ENCODE results near the gene RTTN.

The RTTN gene

DNA sequence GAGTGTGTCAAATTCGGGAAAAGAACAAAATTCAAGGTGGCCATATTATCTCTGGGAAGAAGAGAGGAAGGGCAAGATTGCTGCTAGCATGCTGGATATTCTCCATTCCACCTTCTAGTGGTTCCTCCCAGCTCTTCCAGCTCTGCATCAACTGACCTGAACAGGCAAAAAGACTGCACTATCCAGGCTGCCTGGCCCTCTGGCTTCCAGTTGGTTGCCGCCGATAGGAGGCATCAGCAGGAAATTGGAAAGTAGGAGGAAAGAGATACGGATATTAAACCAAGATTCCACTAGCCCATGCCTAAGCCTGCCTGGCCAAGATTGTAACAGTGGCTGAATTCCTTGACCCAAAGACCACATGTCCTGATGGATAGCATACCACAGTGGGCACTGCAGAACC is 1.7 kb upstream of the RTTN start:
- peak; percentile 47 for DNase-seq (ENCODE audit: low spot score)

DNA sequence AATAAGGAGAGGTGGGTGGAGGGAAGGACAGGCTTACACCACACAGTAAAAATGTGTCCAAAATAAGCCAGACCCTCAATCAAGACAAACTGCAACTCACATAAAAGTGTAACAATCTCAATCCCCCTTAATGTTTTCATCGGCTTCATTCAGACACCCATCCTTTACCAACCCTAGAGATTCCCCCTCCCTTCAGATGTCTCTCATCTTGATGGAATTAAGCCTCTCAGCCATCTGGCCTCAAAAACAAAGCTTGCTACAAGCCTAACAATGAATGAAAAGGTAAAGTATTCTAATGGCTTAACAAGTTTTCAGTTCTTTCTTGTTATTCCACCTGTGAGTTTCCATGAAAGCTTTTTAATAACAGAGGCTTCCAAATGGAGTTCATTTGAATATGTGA is 5.2 kb downstream of the RTTN start:
- no peak for DNase-seq (ENCODE audit: low spot score)

DNA sequence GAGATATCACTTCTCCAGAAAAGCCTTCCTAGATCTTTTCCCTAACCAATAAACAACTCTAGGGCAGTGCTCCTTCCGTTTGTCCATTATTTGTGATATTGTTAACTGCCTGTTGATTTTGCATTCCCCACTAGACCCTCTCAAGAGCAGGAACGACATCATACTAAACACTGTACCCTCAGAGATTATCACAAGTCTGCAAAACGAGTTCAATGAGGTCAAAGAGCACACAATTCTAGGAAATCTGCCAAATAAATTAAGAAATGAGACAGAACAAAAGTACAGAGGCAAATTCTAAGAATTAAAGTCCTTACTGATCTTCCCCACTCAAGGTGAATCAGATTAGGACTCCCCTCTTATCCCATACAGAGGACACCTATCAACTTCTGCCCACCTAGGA is 7.6 kb downstream of the RTTN start:
- DNase-seq (ENCODE audit: low spot score): no peak

DNA sequence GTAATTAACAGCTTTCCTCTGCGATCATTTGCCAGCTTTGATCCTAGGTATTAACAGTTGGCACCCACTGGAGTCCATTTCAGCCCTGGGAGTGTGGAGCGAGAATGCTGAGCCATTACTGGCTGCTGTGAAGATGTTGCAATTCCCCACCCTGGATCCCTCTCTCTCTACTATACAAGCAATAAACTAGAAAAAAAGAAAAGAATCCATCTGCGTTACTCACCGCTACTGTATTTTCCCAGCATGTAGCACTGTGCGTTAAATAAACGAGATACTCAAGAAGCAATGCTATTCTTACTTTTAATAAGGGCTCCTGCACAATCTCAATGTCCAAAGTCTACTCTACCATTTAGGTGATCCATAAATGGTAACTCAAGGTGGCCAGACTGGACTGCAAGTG is 8.5 kb downstream of the RTTN start:
- no peak for DNase-seq (ENCODE audit: low spot score)

DNA sequence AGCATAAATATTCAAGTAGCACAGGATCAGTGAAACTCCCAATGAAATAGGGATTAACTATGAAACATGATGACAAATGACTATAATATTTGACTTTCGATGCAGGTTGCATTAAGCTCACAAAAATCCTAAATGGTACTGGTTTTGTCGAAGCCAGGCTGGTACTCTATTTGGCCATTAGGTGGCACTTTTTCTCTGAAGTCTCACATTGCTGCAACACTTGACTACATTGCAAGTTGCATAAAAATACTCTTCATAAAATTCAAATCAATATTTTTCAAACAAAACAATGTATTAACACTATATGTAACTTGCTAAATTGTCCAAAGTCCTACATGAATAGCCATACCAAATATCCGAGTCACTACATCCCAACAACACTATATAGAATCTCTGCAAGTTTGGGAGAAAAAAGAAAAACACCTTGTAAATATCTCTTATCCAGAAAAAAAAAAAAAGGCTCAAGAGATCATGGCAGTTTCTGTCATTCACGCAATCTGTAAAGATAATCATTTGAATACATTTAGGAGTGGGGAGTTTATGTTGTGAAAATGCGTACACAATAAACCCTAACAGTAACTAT is 9.5 kb downstream of the RTTN start:
- no peak for DNase-seq (ENCODE audit: low spot score)

DNA sequence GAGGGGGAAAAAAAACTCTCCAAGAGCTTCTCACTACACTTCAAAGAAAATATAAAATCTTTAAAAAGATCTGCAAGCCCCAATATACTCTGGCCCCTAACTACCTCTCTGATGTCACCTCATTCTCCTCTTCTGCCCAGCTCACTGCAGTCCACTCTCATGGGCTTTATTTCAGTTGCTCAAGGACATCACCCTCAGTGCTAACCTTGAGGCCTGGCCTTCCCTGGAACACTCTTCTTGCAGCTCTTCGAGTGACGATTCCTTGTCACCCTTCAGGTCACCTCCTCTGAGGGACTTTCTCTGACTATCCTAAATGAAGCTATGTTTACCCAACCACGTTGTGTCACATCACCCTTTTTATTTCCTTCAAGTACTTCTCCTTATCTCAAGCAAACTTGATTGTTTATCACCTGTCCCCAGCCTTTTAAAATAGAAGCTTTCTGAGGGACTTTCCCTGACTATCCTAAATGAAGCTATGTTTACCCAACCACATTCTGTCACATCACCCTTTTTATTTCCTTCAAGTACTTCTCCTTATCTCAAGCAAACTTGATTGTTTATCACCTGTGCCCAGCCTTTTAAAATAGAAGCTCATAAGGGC is 10.4 kb downstream of the RTTN start:
- DNase-seq (ENCODE audit: low spot score): no peak

DNA sequence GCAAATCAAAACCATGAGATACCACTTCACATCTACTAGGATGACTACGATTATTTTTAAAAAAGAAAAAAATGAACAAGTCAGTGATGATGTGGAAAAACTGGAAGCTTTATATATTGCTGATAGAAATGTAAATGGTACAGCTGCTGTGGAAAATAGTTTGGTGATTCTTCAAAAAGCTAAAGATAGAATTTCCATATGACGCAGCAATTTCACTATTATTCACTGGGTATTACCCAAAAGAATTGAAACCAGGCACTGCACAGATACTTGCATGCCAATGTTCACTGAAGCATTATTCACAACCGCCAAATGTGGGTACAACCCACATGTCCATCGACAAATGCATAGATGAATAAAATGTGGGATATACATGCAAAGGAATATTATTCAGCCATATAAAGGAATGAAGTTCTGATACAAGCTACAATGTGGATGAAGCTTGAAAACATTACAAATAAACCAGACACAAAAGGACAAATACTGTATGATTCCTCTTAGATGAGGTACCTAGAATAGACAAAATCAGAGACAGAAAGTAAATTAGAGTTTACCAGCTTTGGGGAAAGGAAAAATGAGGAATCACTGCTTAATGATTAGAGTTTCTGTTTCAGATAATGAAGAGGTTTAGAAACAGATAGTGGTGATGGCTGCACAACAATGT is 11.1 kb downstream of the RTTN start:
- DNase-seq (ENCODE audit: low spot score): no peak

DNA sequence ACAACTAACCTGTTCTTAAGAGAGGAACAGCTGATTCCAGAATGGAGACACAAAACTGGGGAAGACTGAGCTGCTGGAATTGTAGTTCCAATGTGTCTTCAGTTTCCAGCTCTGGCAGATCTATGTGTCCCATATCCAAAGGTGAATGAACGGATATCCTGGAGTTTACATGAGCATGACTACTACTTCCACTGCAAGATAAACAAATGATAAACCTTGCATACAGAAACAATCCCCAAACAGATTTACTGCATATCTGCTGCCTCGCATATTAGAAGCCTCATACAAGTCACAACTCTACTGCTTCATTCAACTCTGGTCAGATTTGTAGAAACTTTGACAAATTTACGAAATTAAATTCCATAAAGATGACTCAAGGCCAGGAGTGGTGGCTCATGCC is 15.0 kb downstream of the RTTN start:
- DNase-seq (ENCODE audit: low spot score): no peak

DNA sequence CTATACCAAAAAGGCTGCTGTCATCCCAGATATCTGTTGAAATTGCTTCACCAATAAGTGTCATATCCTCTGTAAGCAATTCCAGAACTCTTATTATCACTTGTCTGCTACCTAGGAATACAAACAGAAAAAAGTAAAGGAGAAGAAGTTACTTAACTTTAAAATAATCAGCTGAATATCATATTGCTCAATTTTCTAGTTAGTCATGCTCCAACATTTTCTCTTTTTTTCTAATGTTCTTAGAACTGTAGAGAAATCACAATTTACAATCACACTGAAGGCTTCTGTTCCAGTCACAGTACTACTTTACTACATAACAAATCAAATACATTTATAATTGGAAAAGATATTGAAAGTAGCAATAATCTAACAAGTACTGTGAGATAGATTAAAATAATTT is 17.4 kb downstream of the RTTN start:
- DNase-seq (ENCODE audit: low spot score): no peak

DNA sequence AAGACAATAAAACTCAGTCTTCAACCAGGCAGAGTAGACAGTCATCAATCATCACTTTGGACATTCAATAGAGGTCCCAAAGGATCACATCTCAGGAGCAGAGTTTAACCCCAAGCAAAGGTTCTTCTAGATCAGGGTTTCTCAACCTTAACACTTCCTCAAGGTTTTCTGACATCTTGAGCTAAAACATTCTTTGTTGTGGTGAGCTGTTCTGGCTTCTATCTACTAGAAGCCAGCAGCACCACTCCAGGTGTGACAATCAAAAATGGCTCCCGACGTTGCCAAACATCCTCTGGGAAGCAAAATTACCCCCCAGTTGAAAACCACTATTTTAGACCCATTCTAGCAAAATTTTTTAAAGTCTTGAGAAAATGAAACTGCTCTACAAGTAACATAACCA is 22.0 kb downstream of the RTTN start:
- DNase-seq (ENCODE audit: low spot score): no peak

DNA sequence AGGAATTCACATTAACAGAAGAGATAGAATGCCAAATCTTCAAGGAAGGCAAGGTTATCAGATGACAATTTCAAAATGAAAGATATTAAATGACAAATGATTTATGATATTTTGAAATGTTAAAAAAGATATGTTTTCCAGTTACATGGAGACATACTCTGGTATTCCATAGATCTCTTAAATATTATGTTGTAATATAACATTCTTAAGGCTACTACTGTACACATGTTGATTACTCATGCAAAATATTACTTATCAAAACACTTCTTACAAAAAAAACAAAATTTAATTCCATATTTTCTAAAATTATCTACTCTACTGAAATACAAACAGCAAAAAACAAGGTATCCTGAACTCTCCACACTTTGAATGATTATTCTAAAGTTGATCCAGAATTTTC is 22.9 kb downstream of the RTTN start:
- no peak for DNase-seq (ENCODE audit: low spot score)

DNA sequence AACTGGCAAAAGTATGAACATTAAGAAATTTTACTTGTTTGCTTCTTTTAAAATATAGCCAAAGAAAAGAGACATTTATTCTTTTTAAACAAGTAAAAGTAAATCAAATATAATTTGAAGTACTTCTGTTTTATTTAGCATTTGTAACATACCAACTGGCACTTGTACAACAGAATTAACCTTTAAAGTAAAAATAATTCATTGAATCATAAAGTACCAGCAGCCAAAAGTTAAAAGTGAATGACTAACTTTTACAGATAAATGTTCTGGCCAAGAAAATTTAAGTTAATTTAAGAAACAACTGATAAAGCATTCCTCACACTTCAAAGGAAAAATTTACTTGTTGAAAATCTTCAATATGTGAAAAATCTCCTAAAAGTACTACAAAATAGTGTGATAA is 23.8 kb downstream of the RTTN start:
- DNase-seq (ENCODE audit: low spot score): no peak

DNA sequence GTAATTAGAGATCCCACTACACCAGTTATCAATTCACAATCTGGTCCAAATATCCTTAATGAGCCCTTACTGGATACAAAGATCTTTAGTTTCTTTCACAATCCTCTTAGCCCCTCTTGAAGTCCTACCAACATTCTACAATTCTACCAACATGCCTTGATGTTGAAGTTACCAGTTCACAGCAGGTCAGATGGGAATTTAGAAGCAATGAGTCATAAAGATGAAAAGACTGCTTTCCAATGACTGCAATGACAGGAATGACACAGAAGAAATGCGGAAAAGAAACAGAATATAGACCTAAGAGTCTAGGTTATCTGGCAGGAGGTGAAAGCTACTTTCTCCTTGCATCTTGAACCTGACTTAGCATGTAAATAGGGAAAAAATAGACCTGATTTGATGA is 24.5 kb downstream of the RTTN start:
- no peak for DNase-seq (ENCODE audit: low spot score)

DNA sequence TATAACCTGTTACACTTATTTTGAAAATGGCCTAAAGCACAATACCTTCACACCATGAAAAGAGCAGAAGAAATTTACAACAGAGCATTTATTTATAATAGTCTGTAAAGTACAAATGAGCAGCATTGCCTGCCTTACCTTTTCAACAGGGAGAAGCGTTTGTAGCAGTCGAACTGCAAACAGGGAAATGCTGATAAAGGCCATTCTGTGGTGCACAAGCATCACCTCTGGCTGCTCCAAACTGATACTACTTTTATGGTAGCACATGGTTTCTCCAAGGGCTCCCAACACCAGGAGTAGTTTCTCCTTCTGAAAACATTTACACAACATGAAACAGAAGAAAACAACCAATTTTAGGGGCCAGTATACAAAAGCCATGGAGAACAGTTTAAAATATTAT is 28.9 kb downstream of the RTTN start:
- DNase-seq (ENCODE audit: low spot score): no peak

DNA sequence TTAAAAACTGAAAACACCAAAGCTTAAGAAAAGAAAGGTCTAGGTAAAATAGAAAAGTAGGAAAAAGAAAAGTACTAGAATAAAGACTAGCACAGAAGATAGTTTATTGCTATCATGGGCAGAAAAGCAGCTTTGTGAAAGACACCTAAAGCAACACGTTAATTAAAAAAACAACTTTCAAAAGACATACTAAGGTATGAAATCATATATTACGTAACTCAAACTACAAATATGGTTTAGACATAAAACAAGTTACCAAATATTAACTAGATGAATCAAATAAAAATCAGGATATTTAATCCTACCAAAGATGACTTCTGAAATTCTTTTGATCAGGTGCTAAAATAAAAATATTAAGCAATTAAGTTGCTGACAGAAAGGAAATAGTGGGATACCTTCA is 30.3 kb downstream of the RTTN start:
- no peak for DNase-seq (ENCODE audit: low spot score)

DNA sequence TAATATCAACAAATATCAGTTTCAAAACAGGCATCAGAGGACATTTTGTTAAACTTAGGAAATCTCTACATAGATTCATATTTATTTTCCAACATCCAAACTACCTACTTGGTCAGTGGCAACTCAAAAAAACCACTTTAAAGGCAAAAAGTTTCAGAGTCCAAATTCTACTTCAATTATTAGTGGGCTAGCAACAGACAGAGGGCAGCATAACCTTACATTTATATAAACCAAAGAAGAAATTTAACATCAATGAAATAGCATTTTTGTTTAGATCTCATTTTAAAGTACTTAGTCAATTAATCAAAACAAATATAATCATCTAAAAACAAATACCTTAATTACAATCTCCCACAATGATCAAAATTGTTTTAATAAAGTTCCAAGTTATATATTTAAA is 33.3 kb downstream of the RTTN start:
- DNase-seq (ENCODE audit: low spot score): no peak

DNA sequence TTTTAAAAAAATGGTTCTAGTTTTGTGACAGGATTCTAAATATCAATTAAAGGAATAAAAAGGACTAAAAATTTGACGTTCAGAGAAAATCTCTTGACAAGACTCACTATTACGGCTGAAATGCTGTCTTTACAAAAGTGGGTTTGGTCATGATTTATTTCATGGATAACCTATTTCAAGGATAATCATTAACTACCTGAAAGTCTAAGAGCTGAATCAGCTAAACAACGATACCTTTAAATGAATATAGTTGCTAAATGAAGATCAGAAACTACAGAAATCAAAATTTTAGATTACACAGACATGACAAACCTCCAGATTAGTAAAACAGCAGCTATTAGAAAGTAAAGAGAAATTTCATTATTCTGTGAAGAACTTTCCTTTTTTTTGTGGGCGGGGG is 35.7 kb downstream of the RTTN start:
- DNase-seq (ENCODE audit: low spot score): no peak

DNA sequence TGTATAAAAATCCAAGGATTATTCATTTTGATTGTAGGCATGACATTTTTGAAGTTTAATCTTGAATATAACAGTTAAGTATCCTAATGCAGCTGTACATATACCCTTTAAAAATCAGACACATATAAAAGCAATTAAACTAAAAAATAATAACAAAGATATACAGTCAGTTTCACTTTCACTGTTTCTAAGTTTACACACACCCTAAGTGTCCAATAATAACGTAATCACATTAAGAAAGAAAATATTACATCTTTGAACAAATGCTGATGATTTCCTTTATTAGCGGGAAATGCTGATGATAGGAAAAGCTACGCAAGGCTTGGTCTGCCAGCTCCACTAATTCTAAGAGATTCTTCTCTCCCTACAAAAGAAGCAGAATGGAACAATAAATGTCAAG is 38.8 kb downstream of the RTTN start:
- no peak for DNase-seq (ENCODE audit: low spot score)

DNA sequence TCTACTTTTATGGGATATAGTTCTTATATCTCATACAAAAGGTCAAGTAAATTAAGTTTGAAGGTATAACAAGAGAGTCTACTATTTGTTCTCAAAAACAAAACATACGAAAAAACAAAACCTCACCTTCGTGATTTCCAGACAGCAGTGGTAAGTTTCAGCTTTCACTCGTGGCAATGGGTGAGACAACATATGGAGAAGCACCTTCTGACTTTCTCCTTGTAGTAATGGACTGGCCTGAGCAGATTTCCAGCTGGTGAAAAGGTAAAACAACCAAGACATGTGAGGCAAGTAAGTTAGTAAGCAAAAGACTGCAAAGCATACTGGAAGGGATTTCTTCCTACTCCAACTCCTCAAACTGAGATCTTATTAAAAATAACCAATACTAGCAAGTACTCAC is 39.6 kb downstream of the RTTN start:
- DNase-seq (ENCODE audit: low spot score): no peak

DNA sequence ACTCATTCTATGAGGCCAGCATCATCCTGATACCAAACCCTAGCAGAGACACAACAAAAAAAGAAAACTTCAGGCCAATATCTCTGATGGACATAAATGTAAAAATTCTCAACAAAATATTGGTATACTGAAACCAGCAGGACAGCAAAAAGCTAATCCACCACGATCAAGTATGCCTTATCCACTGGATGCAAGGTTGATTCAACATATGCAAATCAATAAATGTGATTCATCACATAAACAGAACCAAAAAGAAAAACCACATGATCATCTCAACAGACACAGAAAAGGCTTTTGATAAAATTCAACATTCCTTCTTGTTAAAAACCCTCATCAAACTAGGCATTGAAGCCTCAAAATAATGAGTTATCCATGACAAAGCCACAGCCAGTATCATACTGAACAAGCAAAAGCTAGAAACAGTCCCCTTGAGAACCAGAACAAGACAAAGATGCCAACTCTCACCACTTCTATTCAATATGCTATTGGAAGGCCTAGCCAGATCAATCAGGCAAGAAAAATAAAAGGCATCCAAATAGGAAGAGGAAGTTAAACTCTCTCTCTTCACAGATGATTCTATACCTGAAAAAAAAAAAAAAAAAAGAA is 45.3 kb downstream of the RTTN start:
- DNase-seq (ENCODE audit: low spot score): no peak

DNA sequence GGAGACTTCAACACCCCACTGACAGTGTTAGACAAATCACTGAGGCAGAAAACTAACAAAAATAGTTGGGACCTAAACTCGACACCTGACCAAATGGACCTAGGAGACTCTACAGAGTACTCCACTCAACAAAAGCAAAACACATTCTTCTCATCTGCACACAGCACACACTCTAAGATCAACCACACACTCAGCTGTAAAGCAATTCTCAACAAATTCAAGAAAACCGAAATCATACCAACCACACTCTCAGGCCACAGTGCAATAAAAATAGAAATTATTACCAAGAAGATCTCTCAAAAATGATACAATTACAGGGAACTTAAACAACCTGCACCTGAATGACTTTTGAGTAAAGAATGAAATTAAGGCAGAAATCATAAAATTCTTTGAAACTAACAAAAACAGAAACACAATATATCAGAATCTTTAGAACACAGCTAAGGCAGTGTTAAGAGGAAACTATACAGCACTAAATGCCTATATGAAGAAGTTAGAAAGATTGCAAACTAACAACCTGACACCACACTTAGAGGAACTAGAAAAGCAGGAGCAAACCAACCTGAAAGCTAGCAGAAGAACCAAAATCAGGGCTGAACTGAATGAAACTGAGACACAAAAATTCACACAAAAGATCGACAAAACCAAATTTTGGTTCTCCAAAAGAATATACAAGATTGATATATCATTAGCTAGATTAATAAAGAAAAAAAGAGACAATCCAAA is 46.3 kb downstream of the RTTN start:
- no peak for DNase-seq (ENCODE audit: low spot score)

DNA sequence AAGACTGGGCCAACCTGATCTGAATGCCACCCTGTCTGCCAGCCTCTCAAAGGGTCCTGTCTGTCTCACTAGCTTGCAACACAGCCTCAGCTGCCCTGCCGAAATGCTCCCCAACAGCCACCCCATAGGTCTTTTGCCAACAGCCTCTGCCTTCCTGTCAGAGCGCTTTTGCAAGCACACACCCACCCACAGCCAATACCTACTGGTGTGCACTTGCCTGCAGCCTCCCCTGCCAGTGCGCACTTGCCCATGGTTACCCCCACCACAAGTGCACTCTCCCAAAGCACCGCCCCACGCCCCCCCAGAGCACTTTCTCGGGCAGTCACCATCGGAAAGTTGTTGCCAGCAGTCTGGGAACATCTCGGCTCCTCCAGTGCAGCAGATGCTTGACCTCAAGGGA is 48.6 kb downstream of the RTTN start:
- DNase-seq (ENCODE audit: low spot score): no peak

DNA sequence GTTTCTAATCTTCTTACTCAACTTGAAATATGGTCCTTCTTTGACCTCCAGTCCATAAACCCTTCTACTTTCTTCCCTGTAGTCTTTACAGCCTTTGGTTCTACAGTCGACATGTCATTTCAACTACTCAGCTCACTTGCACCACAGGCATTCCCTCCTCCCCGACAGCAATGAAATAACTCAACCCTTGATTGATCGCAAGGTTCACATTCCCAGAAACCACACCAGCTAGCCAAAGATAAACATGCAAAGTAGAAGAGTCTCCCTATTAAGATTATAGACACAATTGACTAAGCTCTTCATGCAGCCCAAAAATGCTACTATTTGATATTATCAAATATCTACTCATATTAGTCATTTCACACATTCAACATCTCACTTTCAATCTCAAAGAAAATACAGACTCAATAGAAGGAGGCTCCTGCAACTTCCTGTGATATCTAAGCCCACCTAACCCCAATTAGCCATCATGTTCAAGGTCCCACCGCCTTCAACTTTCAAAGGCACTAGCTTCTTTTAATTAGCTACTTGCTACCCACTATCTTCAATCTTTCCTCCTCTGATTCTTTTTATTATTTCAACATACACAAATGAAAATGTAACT is 50.8 kb downstream of the RTTN start:
- DNase-seq (ENCODE audit: low spot score): no peak
